NCI-H524 treated with DMSO at 0.1 percent for 48 hours (cell line): Measurements from ENCODE around the gene GLYATL3.
"Not testable (repeated sequence)": the region's sequence is repeated elsewhere in the genome, so short reads cannot be mapped to it uniquely, and the experiment has no call there.

Experiments
- DNase-seq: peaks from one replicate; lab custom pipeline; 2025; lab: John Stamatoyannopoulos, UW

GLYATL3 gene

DNA sequence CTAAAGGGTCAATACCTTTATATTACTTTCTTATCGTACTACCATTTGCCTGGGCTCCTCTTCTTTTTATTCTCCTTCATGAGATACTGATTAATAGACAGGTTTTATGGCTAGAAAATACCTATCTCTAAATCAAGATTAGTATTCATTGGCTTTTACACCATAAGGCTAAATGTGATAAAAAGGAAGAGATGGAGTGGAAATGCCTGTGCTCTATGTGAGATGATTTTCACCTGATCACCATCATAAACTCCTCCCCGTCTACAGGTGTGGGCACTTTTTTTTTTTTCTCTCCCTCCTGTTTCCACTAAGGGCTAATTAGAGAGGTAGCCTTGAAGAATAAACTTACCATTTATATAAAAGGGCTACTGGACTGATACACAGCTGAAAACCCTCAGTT lies at the start of gene GLYATL3:
Gene GLYATL3, plus strand, starts transcription at position 301 of the 400 bp plus-strand sequence. CDS start 12,068 bp downstream, outside the sequence.
- DNase-seq = no peak

DNA sequence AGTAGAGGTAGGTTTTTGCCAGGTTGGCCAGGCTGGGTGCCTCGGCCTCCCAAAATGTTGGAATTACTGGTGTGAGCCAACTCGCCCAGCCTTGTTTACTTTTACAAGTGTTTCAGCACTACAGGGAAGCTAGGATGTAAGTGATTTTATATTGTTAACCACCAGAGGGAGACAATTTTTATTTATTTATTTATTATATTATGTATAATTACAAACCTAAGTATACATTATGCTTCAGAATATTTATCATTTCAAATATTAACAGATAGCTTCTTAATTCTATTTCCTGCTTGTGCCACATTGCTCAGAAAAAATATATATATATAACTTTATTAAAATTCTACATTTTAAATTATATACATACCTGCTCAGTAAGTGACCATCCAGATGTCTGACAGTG lies 46.5 kb upstream of the GLYATL3 start:
- DNase-seq = no peak

DNA sequence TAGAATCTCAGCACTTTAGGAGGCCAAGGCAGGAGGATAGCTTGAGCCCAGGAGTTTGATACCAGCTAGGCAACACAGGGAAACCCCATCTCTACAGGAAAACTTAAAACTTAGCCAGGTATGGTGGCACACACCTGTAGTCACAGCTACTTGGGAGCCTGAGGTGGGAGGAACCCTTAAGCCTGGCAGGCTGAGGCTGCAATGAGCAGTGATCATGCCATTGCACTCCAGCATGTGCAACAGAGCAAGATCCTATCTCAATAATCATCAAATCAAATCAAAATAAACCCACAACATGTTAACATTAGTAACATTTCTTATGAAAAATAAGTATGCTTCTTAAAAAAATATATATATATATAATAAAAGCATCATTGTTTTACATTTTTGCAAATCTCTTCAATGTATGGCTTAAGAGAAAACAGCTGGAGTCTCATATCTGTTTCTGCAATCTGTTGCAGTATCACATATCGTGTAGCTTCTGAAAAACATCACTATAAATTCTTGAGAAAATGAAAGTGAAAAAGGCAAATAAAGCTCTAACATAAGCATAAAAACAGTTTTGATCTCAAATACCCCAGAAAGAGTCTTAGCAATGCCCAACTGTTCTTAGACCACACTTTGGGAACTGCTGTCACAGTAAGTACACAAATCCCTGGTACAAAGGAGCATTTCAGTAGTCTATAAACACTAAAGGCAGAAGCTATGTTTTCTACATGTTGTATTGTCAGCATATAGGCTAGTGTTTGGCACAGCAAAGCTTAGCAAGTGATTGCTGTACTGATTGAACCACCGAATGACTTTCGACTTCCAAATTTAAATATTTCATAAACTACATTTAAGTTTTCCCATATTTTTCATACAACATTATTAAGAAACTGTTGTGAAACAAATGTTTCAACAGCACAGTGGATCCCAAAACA lies 44.7 kb upstream of the GLYATL3 start:
- no peak for DNase-seq

DNA sequence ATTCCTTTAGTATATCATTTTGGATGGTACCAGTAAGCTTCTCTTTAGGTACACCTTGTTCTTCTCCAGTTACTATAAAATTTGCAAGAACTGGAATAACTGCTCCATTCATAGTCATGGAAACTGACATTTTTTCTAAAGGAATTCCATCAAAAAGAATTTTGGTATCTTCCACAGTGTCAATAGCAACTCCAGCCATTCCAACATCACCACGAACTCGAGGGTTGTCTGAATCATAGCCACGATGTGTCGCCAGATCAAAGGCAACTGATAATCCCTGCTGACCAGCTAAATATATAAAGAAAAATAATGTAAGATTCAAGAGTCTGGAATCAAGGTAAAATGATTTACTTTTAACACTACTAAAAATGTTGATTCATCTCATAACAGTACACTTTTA lies 42.0 kb upstream of the GLYATL3 start:
- no peak for DNase-seq

DNA sequence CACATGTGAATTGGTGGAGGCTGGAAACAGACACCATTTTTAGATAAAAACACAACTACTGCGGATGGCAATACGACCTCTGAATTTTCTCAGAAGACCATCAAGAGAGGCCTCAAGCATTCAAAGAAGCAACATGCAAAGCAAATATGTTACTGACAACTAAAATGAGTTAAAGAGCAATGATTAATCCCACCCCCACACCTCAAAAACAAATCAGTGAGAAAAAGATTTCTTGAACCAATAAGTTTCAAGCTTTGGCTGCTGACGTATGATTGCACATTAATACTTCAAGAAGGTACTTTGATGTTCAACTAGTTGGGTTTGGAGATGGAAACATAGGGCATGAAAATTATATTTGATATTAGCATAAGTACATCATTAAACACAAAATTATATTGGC lies 37.7 kb upstream of the GLYATL3 start:
- DNase-seq = no peak

DNA sequence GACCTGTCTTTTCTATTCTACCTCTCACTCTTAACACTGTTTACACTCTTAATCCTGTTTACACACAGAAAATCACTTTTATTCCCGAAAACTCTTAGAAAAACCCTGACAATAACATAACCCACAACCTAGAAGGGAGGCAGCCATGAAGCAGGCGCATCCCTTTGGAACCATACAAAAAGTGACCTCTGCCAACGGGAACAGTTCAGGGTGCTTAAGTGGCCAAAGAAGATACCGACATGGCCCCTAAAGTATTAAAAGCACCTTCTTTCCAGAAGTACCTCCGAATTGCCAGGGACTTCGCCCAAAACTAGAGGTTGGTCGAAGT lies 37.2 kb upstream of the GLYATL3 start:
- DNase-seq = no peak

- peak; percentile 75 for DNase-seq
Measured at GRCh38 chr6:49462927-49463611, 36.7 kb upstream of the GLYATL3 start, which contains the start of the genes CENPQ and MMUT. CENPQ (plus strand) TSS chr6:49463370; CDS start chr6:49470177, 6,807 bp downstream. MMUT (minus strand) TSS chr6:49463253; CDS start chr6:49459466, 3,787 bp downstream.

DNA sequence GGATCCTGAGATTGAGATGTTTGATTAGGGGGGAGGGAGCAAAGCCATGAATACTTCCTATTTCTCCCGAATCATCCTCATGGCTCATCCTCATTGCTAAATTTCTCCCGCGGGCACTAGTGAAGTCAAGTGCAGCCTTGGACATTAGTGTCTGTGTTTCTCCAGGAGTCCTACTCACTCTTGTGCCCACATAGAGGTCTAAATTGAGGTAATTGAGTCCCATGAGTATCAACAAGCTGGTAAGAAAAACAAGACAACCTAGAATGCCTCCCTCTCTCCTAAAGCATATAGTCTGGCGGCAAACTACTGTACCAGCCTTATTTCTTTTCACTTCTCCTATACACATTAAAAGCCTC lies 36.1 kb upstream of the GLYATL3 start:
- DNase-seq = no peak

DNA sequence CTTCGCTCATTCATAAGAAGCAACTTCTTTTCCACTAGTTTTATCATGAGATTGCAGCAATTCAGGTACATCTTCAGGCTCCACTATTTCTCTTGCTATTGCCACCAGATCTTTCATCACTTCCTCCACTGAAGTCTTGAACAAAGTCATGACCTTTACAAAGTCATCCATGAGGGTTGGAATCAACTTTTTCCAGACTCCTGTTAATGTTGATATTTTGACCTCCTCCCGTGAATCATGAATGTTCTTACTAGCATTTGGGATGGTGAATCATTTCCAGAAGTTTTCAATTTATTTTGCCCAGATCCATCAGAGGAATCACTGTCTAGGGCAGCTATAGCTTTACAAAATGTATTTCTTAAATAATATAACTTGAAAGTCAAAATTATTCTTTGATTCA lies 35.0 kb upstream of the GLYATL3 start:
- DNase-seq = no peak

DNA sequence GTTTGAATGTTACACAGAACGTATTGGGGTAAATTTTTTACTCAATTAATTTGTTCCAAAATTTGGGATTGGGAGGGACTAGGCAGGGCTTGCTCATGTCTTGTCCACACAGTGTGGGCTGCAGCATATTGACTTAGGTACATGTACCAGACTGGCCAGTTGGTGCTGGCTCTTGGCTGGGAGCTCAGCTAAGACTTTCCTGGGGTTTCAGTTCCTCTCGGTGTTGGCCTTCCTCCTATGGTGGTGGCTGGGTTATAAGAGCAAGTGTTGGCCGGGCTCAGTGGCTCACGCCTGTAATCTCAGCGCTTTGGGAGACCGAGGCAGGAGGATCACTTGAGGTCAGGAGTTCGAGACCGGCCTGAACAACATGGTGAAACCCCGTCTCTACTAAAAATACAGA lies 31.7 kb upstream of the GLYATL3 start:
- no peak for DNase-seq

DNA sequence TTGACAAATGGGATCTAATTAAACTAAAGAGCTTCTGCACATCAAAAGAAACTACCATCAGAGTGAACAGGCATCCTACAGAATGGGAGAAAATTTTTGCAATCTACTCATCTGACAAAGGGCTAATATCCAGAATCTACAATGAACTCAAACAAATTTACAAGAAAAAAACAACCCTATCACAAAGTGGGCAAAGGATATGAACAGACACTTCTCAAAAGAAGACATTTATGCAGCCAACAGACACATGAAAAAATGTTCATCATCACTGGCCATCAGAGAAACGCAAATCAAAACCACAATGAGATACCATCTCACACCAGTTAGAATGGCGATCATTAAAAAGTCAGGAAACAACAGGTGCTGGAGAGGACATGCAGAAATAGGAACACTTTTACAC lies 23.2 kb upstream of the GLYATL3 start:
- not testable (repeated sequence) for DNase-seq

DNA sequence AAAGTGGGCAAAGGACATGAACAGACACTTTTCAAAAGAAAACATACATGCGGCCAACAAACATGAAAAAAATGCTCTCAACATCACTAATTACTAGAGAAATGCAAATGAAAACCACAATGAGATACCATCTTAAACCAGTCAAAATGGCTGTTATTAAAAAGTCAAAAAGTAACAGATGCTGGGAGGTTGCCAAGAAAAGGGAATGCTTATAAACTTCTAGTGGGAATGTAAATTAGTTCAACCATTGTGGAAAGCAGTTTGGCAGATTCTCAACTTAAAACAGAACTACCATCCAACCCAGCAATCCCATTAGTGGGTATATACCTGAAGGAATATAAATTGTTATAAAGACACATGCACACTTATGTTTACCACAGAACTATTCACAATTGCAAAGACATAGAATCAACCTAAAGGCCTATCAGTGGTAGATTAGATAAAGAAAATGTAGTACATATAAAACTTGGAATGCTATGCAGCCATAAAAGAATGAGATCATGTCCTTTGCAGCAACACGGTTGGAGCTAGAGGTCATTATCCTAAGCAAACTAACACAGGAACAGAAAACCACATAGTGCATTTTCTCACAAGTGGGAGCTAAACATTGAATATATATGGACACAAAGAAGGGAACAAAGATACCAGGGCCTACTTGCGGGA lies 20.3 kb upstream of the GLYATL3 start:
- DNase-seq = no peak

DNA sequence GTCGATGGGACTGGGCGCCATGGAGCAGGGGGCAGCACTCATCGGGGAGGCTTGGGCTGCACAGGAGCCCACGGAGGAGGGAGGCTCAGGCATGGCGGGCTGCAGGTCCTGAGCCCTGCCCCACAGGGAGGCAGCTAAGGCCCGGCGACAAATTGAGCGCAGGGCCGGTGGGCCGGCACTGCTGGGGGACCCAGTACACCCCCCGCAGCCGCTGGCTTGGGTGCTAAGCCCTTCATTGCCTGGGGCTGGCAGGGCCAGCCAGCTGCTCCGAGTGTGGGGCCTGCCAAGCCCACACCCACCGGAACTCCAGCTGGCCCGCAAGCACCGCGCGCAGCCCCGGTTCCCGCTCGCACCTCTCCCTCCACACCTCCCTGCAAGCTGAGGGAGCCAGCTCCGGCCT lies 17.9 kb upstream of the GLYATL3 start:
- DNase-seq = not testable (repeated sequence)

DNA sequence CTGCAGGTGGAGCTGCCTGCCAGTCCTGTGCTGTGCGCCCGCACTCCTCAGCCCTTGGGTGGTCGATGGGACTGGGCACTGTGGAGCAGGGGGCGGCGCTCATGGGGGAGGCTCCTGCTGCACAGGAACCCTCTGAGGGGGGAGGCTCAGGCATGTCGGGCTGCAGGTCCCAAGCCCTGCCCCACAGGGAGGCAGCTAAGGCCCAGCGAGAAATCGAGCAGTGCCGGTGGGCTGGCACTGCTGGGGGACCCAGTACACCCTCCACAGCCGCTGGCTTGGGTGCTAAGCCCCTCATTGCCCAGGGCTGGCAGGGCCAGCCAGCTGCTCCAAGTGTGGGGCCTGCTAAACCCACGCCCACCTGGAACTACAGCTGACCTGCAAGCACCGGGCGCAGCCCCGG lies 16.3 kb upstream of the GLYATL3 start:
- DNase-seq = not testable (repeated sequence)

GRCh38 chr6:49490633-49491032 lies 9.1 kb upstream of the GLYATL3 start:
- DNase-seq = no peak

DNA sequence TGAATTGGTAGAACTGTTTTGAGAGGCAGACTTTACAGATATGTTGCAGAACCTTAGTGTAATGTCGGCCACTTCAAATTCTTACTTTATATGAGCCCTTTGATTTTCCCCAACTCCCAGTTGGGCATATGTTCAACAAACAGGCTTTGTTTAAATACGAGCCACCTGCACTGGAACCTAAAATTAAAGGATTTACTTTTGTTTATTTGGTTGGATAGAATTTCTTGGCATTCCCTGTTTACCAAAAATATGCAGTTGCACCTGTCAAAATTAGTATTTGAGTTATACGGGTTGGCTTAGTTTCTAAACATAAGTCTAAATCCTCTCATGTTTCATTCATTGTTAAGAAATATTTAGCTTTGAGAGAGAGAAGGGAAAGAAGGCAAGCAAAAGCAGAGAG lies 2.4 kb upstream of the GLYATL3 start:
- no peak for DNase-seq

- DNase-seq = no peak
Measured at GRCh38 chr6:49499126-49499525, 597 bp upstream of the GLYATL3 start.

DNA sequence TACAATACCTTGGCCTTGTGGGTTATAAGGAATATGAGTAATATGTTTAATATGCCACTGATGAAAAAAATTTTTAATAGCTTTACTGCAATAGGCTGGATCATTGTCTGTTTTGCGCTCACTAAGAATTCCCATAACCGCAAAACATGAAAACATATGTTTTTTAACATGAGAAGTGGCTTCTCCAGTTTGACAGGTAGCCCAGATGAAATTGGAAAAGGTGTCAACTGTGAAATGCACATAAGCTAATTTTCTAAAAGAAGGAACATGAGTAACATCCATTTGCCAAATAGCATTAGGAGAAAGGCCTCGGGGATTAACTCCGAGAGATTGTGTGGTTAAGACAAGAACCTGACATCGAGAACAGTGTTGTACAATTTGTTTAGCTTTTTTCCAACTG lies 4.9 kb downstream of the GLYATL3 start:
- DNase-seq = no peak

- DNase-seq = no peak
Measured at GRCh38 chr6:49506569-49507111, 6.9 kb downstream of the GLYATL3 start.

- no peak for DNase-seq
Measured at GRCh38 chr6:49509342-49509741, 9.6 kb downstream of the GLYATL3 start.

GRCh38 chr6:49513153-49513989 lies 13.6 kb downstream of the GLYATL3 start:
- DNase-seq = no peak
